Measurements from ENCODE around the gene KAZALD1.

Gene KAZALD1

GRCh38 chr10:101047961-101048892 lies 13.6 kb upstream of the KAZALD1 start:
- DNase-seq (ENCODE audit: low spot score): no peak

- no peak for DNase-seq (ENCODE audit: low spot score)
Observed at GRCh38 chr10:101050208-101051069, 11.3 kb upstream of the KAZALD1 start.

- no peak for DNase-seq (ENCODE audit: low spot score)
Observed at GRCh38 chr10:101052285-101052684, 9.5 kb upstream of the KAZALD1 start.

GRCh38 chr10:101053516-101053915 lies 8.3 kb upstream of the KAZALD1 start:
- DNase-seq (ENCODE audit: low spot score): no peak

- no peak for DNase-seq (ENCODE audit: low spot score)
Observed at GRCh38 chr10:101054351-101054750, 7.4 kb upstream of the KAZALD1 start.

GRCh38 chr10:101054876-101055275 lies 6.9 kb upstream of the KAZALD1 start:
- DNase-seq (ENCODE audit: low spot score): no peak

GRCh38 chr10:101055411-101055810 lies 6.4 kb upstream of the KAZALD1 start:
- no peak for DNase-seq (ENCODE audit: low spot score)

- DNase-seq (ENCODE audit: low spot score): no peak
Observed at GRCh38 chr10:101056365-101057151, 5.2 kb upstream of the KAZALD1 start.

GRCh38 chr10:101060036-101060950 lies 1.5 kb upstream of the KAZALD1 start:
- peak; percentile 88 for DNase-seq (ENCODE audit: low spot score)

GRCh38 chr10:101060951-101061623 lies 702 bp upstream of the KAZALD1 start:
- no peak for DNase-seq (ENCODE audit: low spot score)

- no peak for DNase-seq (ENCODE audit: low spot score)
Observed at GRCh38 chr10:101062232-101063049, 652 bp downstream of the KAZALD1 start.

GRCh38 chr10:101063050-101063525 lies 1.3 kb downstream of the KAZALD1 start:
- no peak for DNase-seq (ENCODE audit: low spot score)

GRCh38 chr10:101063548-101064414 lies 2.0 kb downstream of the KAZALD1 start:
- no peak for DNase-seq (ENCODE audit: low spot score)

GRCh38 chr10:101064415-101065030 lies 2.7 kb downstream of the KAZALD1 start:
- DNase-seq (ENCODE audit: low spot score): no peak

GRCh38 chr10:101065481-101066145 lies 3.8 kb downstream of the KAZALD1 start:
- DNase-seq (ENCODE audit: low spot score): no peak

GRCh38 chr10:101066146-101066895 lies 4.5 kb downstream of the KAZALD1 start:
- no peak for DNase-seq (ENCODE audit: low spot score)

Data from globus pallidus (tissue), 1 donor.